HCT116 (cell line): ENCODE measurements around the gene AP4S1. TPM values are rescaled to one million over a fixed set of nuclear protein-coding genes. Genes with fewer than 3 reads are reported as not detected.

Experiments
- ATAC-seq: fragments of 200-7000 bp; cut with Tn5 transposase; 2 replicates; pipeline ENCODE4 v1.9.1; 2020; ENCODE audit warnings: mild to moderate bottlenecking, moderate library complexity
- BruUV-seq: library from RNA; stranded (reverse); fragments of 400-500 nt; replicated peaks from 2 replicates; lab custom pipeline; 2021; lab: Mats Ljungman, UMichigan
- CTCF ChIA-PET: fragments of 300-600 bp; sonication (Branson Sonifier 250); formaldehyde crosslinking; loops from one replicate; lab custom pipeline; 2021; ENCODE audit warnings: antibody characterized with exemption; lab: Charles Lee
- POLR2A ChIA-PET: fragments of 300-600, 350-600 bp; sonication (Branson Sonifier 250); formaldehyde crosslinking; loops from one replicate; lab custom pipeline; 2021; ENCODE audit warnings: antibody characterized with exemption; lab: Charles Lee
- RAD21 ChIA-PET, 2 experiments: fragments of 300-600 bp; sonication (Branson Sonifier 250); formaldehyde crosslinking; loops; one replicate each; lab custom pipeline; 2023; ENCODE audit warnings: low total read pairs in 2 of 2; ENCODE audit not compliant: uncharacterized antibody in 2 of 2, unreplicated experiment in 2 of 2, low non-redundant PET in 1 of 2; lab: Charles Lee
- DNase-seq: peaks from one replicate; pipeline ENCODE4 v3.0.0-alpha.2; 2010; ENCODE audit warnings: low read depth, low spot score
- H2AFZ ChIP-seq: fragments of 200-600 bp; shearing (Covaris generic), sonication (generic); 2 replicates; pipeline ENCODE4 v1.6.1; 2017; ENCODE audit warnings: low read depth, mixed run types, mixed read lengths, antibody characterized with exemption, low read length; ENCODE audit not compliant: poor library complexity, severe bottlenecking
- H3K27ac ChIP-seq: 2 replicates; pipeline ENCODE4 v1.5.1; 2012; ENCODE audit warnings: low read depth, low read length
- H3K27me3 ChIP-seq: fragments of 200-600 bp; sonication (generic); 2 replicates; pipeline ENCODE4 v1.6.1; 2016; ENCODE audit warnings: mixed run types, low read length, mixed read lengths; ENCODE audit not compliant: insufficient read depth
- H3K36me3 ChIP-seq, 2 experiments: fragments of 200-500 bp in 1 of 2; fragments of 200-600 bp in 1 of 2; sonication (Bioruptor generic) in 1 of 2; sonication (generic) in 1 of 2; 2 replicates each; pipeline versions ENCODE4 v1.5.1 to v1.6.1; 2014 to 2016; ENCODE audit warnings: low read length in 2 of 2, inconsistent platforms in 1 of 2, mixed read lengths in 1 of 2, mixed run types in 1 of 2; ENCODE audit not compliant: insufficient read depth in 2 of 2, control insufficient read depth in 1 of 2
- H3K4me1 ChIP-seq, 2 experiments: fragments of 200-600 bp in 1 of 2; sonication (generic) in 1 of 2; 2 replicates each; pipeline versions ENCODE4 v1.5.1 to v1.6.1; 2012 to 2017; ENCODE audit warnings: low read length in 2 of 2, inconsistent platforms in 1 of 2, mild to moderate bottlenecking in 1 of 2, mixed read lengths in 1 of 2, mixed run types in 1 of 2, moderate library complexity in 1 of 2; ENCODE audit not compliant: insufficient read depth in 2 of 2, control insufficient read depth in 1 of 2
- H3K4me2 ChIP-seq: fragments of 200-600 bp; sonication (generic); 2 replicates; pipeline ENCODE4 v1.6.1; 2017; ENCODE audit warnings: mixed run types, low read length, mixed read lengths
- H3K4me3 ChIP-seq, 2 experiments: fragments of 200-600 bp in 1 of 2; sonication (generic) in 1 of 2; replicated peaks in 1 of 2; 2 replicates each; pipeline ENCODE4 v1.5.1; 2011 to 2016; ENCODE audit warnings: low read length in 2 of 2, control low read depth in 1 of 2, low read depth in 1 of 2, mild to moderate bottlenecking in 1 of 2, mixed read lengths in 1 of 2, mixed run types in 1 of 2
- H3K79me2 ChIP-seq: fragments of 200-600 bp; sonication (generic); 2 replicates; pipeline ENCODE4 v1.6.1; 2017; ENCODE audit warnings: mild to moderate bottlenecking, mixed run types, low read length, moderate library complexity, mixed read lengths; ENCODE audit not compliant: insufficient read depth
- H3K9ac ChIP-seq: fragments of 200-600 bp; sonication (generic); 2 replicates; pipeline ENCODE4 v1.6.1; 2016; ENCODE audit warnings: low read length, mixed read lengths
- H3K9me2 ChIP-seq: fragments of 200-600 bp; sonication (generic), shearing (Covaris generic); 2 replicates; pipeline ENCODE4 v1.6.1; 2017; ENCODE audit warnings: mixed run types, mild to moderate bottlenecking, moderate library complexity; ENCODE audit not compliant: insufficient read depth
- H3K9me3 ChIP-seq, 2 experiments: fragments of 200-500 bp in 1 of 2; fragments of 200-600 bp in 1 of 2; sonication (Bioruptor generic) in 1 of 2; sonication (generic) in 1 of 2; 2 replicates each; pipeline ENCODE4 v1.6.1; 2014 to 2017; ENCODE audit warnings: low read length in 2 of 2, mixed read lengths in 2 of 2, inconsistent platforms in 1 of 2, low read depth in 1 of 2, mild to moderate bottlenecking in 1 of 2, mixed run types in 1 of 2, moderate library complexity in 1 of 2; ENCODE audit not compliant: control insufficient read depth in 1 of 2, insufficient read depth in 1 of 2
- H4K20me1 ChIP-seq: fragments of 200-600 bp; sonication (generic), shearing (Covaris generic); 2 replicates; pipeline ENCODE4 v1.6.1; 2017; ENCODE audit warnings: mixed run types, mild to moderate bottlenecking, moderate library complexity; ENCODE audit not compliant: insufficient read depth
- CEBPB ChIP-seq: IDR thresholded peaks from 2 replicates; pipeline ENCODE4 v1.6.1; 2012; ENCODE audit warnings: low read depth
- EZH2 ChIP-seq: fragments of 200-600 bp; sonication (generic); IDR thresholded peaks from 2 replicates; pipeline ENCODE4 v1.6.1; 2017; ENCODE audit warnings: antibody characterized with exemption, mixed run types
- FOSL1 ChIP-seq: IDR thresholded peaks from 2 replicates; pipeline ENCODE4 v1.6.1; 2012; ENCODE audit warnings: low read depth
- JUND ChIP-seq: IDR thresholded peaks from 2 replicates; pipeline ENCODE4 v1.6.1; 2012
- POLR2A ChIP-seq: IDR thresholded peaks from 2 replicates; pipeline ENCODE4 v1.7.0; 2011; ENCODE audit warnings: borderline replicate concordance; ENCODE audit not compliant: insufficient read depth, insufficient read length; ENCODE audit errors: extremely low read depth
- POLR2AphosphoS5 ChIP-seq: IDR thresholded peaks from 2 replicates; pipeline ENCODE4 v1.6.1; 2011; ENCODE audit warnings: mild to moderate bottlenecking, low read depth, low read length, moderate library complexity
- RAD21 ChIP-seq: IDR thresholded peaks from 2 replicates; pipeline ENCODE4 v1.6.1; 2012; ENCODE audit warnings: low read depth, mild to moderate bottlenecking
- SIN3A ChIP-seq: IDR thresholded peaks from 2 replicates; pipeline ENCODE4 v1.6.1; 2012; ENCODE audit warnings: low read depth
- SP1 ChIP-seq: IDR thresholded peaks from 2 replicates; pipeline ENCODE4 v1.6.1; 2012; ENCODE audit warnings: low read depth
- SRF ChIP-seq: IDR thresholded peaks from 2 replicates; pipeline ENCODE4 v1.6.1; 2012; ENCODE audit warnings: low read depth
- TCF7L2 ChIP-seq: IDR thresholded peaks from 2 replicates; pipeline ENCODE4 v1.7.0; 2011; ENCODE audit warnings: borderline replicate concordance, inconsistent platforms; ENCODE audit not compliant: insufficient read depth, insufficient read length; ENCODE audit errors: extremely low read depth
- YY1 ChIP-seq: IDR thresholded peaks from 2 replicates; pipeline ENCODE4 v1.6.1; 2011; ENCODE audit warnings: low read length, low read depth, moderate library complexity, mild to moderate bottlenecking; ENCODE audit not compliant: insufficient replicate concordance; ENCODE audit errors: extremely low read depth
- ZFX ChIP-seq: fragments of 450-650 bp; IDR thresholded peaks from 2 replicates; pipeline ENCODE4 v1.6.1; 2017
- intact Hi-C: fragments of 100-400 bp; cut with micrococcal nuclease; formaldehyde crosslinking; loops from 2 replicates; pipeline ENCODE4 v1.10.0; 2022
- total RNA-seq: library from RNA; stranded (reverse); gene quantifications from one replicate; pipeline ENCODE4 v1.2.1, GENCODE V29; 2021; ENCODE audit not compliant: unreplicated experiment
- TF ChIP-seq, protein P1 (sequence below): IDR thresholded peaks from 2 replicates; pipeline ENCODE4 v1.6.1; 2012; ENCODE audit warnings: low read depth
- TF ChIP-seq, protein P2 (sequence below): IDR thresholded peaks from 2 replicates; pipeline ENCODE4 v1.6.1; 2012
- TF ChIP-seq, protein P3 (sequence below): IDR thresholded peaks from 2 replicates; pipeline ENCODE4 v1.6.1; 2012

The AP4S1 gene
- total RNA-seq, 1 experiment from 2014 or later: 5.0 TPM

DNA sequence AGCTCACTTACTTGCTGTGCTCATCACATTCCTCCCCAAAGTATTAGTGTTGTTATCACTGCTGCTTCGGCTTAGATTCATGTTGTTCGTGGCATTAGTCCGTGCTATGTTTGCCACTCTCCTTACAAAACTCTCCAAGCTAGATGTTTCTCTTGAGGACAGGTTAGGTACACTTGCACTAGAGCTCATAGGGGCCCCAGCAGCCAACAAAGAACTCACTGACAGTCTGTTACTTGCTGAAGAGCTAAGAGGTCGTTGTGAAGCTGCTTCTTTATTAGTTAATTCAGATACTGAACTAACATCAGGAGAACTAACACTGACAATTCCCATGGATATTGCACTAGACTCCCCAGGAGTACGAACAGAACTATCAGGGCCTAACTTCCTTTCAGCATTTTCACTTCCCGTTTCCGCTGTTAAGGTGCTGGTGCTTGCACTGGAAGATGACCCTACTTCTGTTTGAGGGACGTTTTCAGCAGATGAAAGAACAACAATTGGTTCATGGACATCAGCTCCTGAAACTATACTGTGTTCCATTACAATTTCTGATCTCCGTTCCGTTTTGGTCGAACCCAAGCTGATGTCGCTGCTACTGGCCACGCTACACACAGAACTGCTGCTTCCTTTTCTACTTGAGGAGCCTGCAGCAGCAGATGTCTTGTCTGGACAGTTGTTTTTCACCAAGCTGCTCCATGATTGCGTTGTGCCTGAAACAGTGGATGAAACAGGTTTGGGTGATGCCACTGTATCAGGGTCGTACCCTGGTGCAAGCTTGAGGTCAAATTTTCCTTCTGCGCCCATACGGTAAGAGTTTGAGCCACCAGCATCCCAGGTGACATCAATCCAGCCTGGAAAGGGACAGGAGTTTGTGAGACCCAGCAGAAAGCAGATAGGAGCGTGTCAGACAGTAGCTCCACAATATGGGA, 103.4 kb downstream of the AP4S1 start:
- Histone ChIP-seq H3K4me3 (no peak overlapping the region), H3K9me2 (no peaks in the 10 kb centered on the region), H3K9me3 (no peaks in the 10 kb centered on the region), H3K27me3 (no peaks in the 10 kb centered on the region), H3K4me1 (no peaks in the 10 kb centered on the region), H3K79me2 (peaks cover 32% of the 10 kb centered on the region), H4K20me1 (0 out of 2 replicates have a peak, but pooled peaks cover 3% of the 10 kb centered on the region), H3K9ac (no peak overlapping the region), H3K4me2 (no peak overlapping the region), H2AFZ (no peak overlapping the region)
- CTCF ChIA-PET: interaction anchor here (1.1 kb wide), 1 partner anchor 148 kb away, joined by 3 read pairs; no protein-coding TSS in a partner anchor
- no peak for DNase-seq
- no peak for ATAC-seq
- RAD21 ChIA-PET: interaction anchor here in 1 of 2 experiments (0.6 kb wide), 1 partner anchor 103 kb away, joined by 3 read pairs; the partner anchor contains the start of gene STRN3
- no peak for TF ChIP-seq CEBPB
- no peak for TF ChIP-seq ZFX
- no peak for TF ChIP-seq JUND
- TF ChIP-seq, all 23 proteins: peak for 0
- Histone ChIP-seq H3K27ac (no peak overlapping the region), H3K36me3 (peaks cover 30 to 45% of the 10 kb centered on the region in 2 experiments)
- POLR2A ChIA-PET: no interaction called here
- intact Hi-C loops: no loop called here
- BruUV-seq: no TSS peak

DNA sequence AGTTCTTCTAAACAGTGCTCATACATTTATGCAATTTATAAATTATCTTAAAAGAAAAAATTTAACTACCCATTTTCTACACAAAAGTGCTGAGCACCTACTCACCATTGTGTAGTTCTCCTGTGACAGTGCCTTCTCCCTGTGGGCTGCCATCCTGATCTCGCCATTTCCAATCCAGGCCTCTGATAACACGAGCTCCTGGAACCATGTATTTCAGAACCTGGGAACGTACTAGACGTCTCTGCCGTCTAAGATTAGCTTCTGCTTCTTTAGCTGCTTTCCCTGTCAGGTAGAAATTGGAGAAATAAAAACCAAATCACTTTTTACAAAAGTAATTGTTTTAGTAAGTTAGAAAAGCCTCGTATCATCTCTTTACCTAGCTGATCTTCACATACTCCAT, 107.7 kb downstream of the AP4S1 start:
- Histone ChIP-seq H3K9me3 (no peaks in the 10 kb centered on the region), H2AFZ (no peak overlapping the region), H3K4me1 (peaks cover 9 to 16% of the 10 kb centered on the region in 2 experiments), H3K9me2 (no peaks in the 10 kb centered on the region), H3K4me2 (no peak overlapping the region), H3K27me3 (no peaks in the 10 kb centered on the region), H3K79me2 (peaks cover 26% of the 10 kb centered on the region), H3K9ac (no peak overlapping the region), H3K36me3 (peaks cover 25 to 50% of the 10 kb centered on the region in 2 experiments), H4K20me1 (0 out of 2 replicates have a peak, but pooled peaks cover 3% of the 10 kb centered on the region), H3K27ac (no peak overlapping the region), H3K4me3 (no peak overlapping the region)
- intact Hi-C loops: loop anchor here (5.0 to 10.0 kb wide), 2 partner anchors 36 to 222 kb away; no protein-coding TSS in a partner anchor
- DNase-seq (no peak), ATAC-seq (no peak)
- ChIA-PET POLR2A (no interaction called here), RAD21 (no interaction called here), CTCF (no interaction called here)
- TF ChIP-seq SP1 (no peak), EZH2 (no peak), YY1 (no peak), POLR2AphosphoS5 (no peak), SIN3A (no peak), FOSL1 (no peak), TCF7L2 (no peak), ZFX (no peak), SRF (no peak), RAD21 (no peak), CEBPB (no peak), POLR2A (no peak)
- TF ChIP-seq, protein P1, sequence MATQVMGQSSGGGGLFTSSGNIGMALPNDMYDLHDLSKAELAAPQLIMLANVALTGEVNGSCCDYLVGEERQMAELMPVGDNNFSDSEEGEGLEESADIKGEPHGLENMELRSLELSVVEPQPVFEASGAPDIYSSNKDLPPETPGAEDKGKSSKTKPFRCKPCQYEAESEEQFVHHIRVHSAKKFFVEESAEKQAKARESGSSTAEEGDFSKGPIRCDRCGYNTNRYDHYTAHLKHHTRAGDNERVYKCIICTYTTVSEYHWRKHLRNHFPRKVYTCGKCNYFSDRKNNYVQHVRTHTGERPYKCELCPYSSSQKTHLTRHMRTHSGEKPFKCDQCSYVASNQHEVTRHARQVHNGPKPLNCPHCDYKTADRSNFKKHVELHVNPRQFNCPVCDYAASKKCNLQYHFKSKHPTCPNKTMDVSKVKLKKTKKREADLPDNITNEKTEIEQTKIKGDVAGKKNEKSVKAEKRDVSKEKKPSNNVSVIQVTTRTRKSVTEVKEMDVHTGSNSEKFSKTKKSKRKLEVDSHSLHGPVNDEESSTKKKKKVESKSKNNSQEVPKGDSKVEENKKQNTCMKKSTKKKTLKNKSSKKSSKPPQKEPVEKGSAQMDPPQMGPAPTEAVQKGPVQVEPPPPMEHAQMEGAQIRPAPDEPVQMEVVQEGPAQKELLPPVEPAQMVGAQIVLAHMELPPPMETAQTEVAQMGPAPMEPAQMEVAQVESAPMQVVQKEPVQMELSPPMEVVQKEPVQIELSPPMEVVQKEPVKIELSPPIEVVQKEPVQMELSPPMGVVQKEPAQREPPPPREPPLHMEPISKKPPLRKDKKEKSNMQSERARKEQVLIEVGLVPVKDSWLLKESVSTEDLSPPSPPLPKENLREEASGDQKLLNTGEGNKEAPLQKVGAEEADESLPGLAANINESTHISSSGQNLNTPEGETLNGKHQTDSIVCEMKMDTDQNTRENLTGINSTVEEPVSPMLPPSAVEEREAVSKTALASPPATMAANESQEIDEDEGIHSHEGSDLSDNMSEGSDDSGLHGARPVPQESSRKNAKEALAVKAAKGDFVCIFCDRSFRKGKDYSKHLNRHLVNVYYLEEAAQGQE: no peak
- TF ChIP-seq, protein P2, sequence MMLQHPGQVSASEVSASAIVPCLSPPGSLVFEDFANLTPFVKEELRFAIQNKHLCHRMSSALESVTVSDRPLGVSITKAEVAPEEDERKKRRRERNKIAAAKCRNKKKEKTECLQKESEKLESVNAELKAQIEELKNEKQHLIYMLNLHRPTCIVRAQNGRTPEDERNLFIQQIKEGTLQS: no peak
- TF ChIP-seq, protein P3, sequence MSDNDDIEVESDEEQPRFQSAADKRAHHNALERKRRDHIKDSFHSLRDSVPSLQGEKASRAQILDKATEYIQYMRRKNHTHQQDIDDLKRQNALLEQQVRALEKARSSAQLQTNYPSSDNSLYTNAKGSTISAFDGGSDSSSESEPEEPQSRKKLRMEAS: no peak
- BruUV-seq: no TSS peak
